ENCODE measurements around the gene ZBTB12. TPM values are rescaled to one million over a fixed set of nuclear protein-coding genes. Genes with fewer than 3 reads are reported as not detected.
"Not testable (repeated sequence)": the region's sequence is repeated elsewhere in the genome, so short reads cannot be mapped to it uniquely, and the experiment has no call there.

ZBTB12 gene
- total RNA-seq, 2 donors from 2014 or later = 0.47 to 0.52 TPM

GRCh38 chr6:31908791-31909190 is 6.9 kb upstream of the ZBTB12 start:
- DNase-seq (ENCODE audit: low spot score) = no peak
- Histone ChIP-seq H3K4me3 (no peak overlapping the region), H3K36me3 (no peaks in the 10 kb centered on the region), H3K9me3 (no peaks in the 10 kb centered on the region), H3K27ac (no peak overlapping the region), H3K4me1 (no peaks in the 10 kb centered on the region), H3K27me3 (no peaks in the 10 kb centered on the region)
- TF ChIP-seq, protein P1, sequence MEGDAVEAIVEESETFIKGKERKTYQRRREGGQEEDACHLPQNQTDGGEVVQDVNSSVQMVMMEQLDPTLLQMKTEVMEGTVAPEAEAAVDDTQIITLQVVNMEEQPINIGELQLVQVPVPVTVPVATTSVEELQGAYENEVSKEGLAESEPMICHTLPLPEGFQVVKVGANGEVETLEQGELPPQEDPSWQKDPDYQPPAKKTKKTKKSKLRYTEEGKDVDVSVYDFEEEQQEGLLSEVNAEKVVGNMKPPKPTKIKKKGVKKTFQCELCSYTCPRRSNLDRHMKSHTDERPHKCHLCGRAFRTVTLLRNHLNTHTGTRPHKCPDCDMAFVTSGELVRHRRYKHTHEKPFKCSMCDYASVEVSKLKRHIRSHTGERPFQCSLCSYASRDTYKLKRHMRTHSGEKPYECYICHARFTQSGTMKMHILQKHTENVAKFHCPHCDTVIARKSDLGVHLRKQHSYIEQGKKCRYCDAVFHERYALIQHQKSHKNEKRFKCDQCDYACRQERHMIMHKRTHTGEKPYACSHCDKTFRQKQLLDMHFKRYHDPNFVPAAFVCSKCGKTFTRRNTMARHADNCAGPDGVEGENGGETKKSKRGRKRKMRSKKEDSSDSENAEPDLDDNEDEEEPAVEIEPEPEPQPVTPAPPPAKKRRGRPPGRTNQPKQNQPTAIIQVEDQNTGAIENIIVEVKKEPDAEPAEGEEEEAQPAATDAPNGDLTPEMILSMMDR (IDR thresholded peaks at IDR 0.05) = no peak

DNA sequence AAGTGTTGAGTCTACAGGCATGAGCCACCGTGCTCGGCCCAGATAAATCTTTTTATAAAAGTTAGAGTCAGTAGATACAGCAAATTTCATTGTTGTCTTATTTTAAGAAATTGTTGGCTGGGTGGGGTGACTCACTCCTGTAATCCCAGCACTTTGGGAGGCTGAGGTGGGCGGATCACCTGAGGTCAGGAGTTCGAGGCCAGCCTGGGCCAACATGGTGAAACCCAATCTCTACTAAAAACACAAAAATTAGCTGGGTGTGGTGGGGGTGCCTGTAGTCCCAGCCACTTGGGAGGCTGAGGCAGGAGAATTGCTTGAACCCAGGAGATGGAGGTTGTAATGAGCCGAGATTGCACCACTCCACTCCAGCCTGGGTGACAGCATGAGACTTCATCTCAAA is 6.4 kb upstream of the ZBTB12 start:
- not testable (repeated sequence) for H3K27ac ChIP-seq; H3K27me3 ChIP-seq; H3K9me3 ChIP-seq; DNase-seq (ENCODE audit: low spot score); H3K4me1 ChIP-seq; H3K36me3 ChIP-seq; H3K4me3 ChIP-seq

GRCh38 chr6:31907158-31907813 is 5.4 kb upstream of the ZBTB12 start:
- TF ChIP-seq, protein P1 (IDR thresholded peaks at IDR 0.05) = no peak
- no peaks in the 10 kb centered on the region for H3K9me3 ChIP-seq
- H3K27me3 ChIP-seq = no peaks in the 10 kb centered on the region
- H3K4me1 ChIP-seq = peaks cover 0 to 9% of the 10 kb centered on the region in 2 donors
- no peak for DNase-seq (ENCODE audit: low spot score)
- no peaks in the 10 kb centered on the region for H3K36me3 ChIP-seq
- no peak overlapping the region for H3K27ac ChIP-seq
- H3K4me3 ChIP-seq = no peak overlapping the region

DNA sequence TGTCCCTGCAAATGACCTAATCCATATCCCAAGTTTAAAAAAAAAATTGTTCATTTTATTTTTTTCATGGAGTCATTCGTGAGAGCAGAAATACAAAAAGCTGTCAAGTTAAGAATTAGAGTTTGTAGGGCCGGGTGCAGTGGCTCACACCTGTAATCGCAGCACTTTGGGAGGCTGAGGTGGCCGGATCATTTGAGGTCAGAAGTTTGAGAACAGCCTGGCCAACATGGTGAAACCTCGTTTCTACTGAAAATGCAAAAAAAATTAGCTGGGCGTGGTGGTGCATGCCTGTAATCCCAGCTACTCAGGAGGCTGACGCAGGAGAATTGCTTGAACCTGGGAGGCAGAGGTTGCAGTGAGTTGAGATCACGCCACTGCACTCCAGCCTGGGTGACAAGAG is 4.8 kb upstream of the ZBTB12 start:
- not testable (repeated sequence) for H3K27ac ChIP-seq; H3K36me3 ChIP-seq; H3K27me3 ChIP-seq; DNase-seq (ENCODE audit: low spot score); H3K4me3 ChIP-seq; H3K9me3 ChIP-seq; H3K4me1 ChIP-seq

DNA sequence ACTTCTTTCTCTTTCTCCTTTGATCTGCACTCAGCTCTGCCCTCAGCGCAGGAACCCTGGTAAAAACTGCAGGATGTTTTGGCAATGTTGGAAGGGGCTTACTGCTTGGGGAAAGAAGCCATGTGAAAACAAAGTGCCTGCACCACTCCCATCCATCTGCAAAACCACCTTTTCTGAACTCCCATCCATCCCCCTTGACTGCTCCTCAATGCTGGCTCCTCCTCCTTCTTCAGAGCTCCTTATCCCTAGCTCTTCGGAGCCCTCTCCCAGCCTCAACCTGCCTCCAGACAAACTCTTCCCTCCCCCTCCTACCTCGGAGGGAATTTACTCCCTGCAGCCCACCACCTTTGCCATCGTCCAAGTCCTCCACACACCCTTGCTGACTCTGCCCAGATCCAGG is 4.2 kb upstream of the ZBTB12 start:
- no peak for DNase-seq (ENCODE audit: low spot score)
- Histone ChIP-seq H3K4me3 (no peak overlapping the region), H3K36me3 (no peaks in the 10 kb centered on the region), H3K4me1 (peaks cover 0 to 13% of the 10 kb centered on the region in 2 donors), H3K27ac (no peak overlapping the region), H3K27me3 (no peaks in the 10 kb centered on the region), H3K9me3 (no peaks in the 10 kb centered on the region)
- TF ChIP-seq, protein P1 (IDR thresholded peaks at IDR 0.05) = no peak

- Histone ChIP-seq H3K27ac (no peak overlapping the region), H3K4me3 (no peak overlapping the region), H3K36me3 (no peaks in the 10 kb centered on the region), H3K27me3 (no peaks in the 10 kb centered on the region), H3K9me3 (no peaks in the 10 kb centered on the region), H3K4me1 (peaks cover 0 to 19% of the 10 kb centered on the region in 2 donors)
- no peak for DNase-seq (ENCODE audit: low spot score)
- TF ChIP-seq, protein P1 (IDR thresholded peaks at IDR 0.05) = no peak
Observed at GRCh38 chr6:31905041-31905440, 3.2 kb upstream of the ZBTB12 start.

DNA sequence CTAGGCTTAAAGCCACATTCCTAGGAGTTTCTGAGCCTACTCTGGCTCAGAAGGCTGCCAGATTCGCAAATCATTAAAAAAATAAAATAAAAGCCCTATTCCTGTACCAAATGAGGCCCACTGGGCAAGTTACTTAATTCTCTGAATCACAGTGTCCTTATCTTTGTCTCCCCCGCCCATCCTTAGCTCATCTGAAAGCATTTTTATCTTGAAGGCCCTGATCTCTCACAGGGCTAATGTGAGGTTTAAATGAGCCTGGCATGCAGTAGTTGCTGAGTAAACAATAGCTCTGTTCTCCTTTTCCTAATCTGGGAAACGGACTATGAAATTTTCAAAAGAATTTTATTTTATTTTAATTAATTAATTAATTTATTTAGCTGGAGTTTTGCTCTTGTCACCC is 2.1 kb upstream of the ZBTB12 start:
- H3K27ac ChIP-seq = no peak overlapping the region
- peaks cover 0 to 28% of the 10 kb centered on the region in 2 donors for H3K4me1 ChIP-seq
- H3K27me3 ChIP-seq = no peaks in the 10 kb centered on the region
- H3K4me3 ChIP-seq = no peak overlapping the region
- H3K36me3 ChIP-seq = no peaks in the 10 kb centered on the region
- DNase-seq (ENCODE audit: low spot score) = no peak
- TF ChIP-seq, protein P1 (IDR thresholded peaks at IDR 0.05) = no peak
- no peaks in the 10 kb centered on the region for H3K9me3 ChIP-seq

Measured in right atrium auricular region (tissue), 2 donors.